HPDE6-E6E7 (cell line): ENCODE data around the gene DUSP14.
"Not testable (repeated sequence)": the region's sequence is repeated elsewhere in the genome, so short reads cannot be mapped to it uniquely, and the experiment has no call there.

ENCODE experiments used
- DNase-seq: peaks from one replicate; pipeline ENCODE4 v3.0.0; 2011; ENCODE audit warnings: missing footprints; ENCODE audit errors: extremely low spot score

The DUSP14 gene

GRCh38 chr17:37483311-37484039 is 6.2 kb upstream of the DUSP14 start:
- DNase-seq: no peak

- DNase-seq: no peak
These were observed 3.6 kb upstream of the DUSP14 start for GRCh38 chr17:37485938-37486570.

- DNase-seq: no peak
These were observed 1.6 kb upstream of the DUSP14 start for GRCh38 chr17:37488009-37488604.

GRCh38 chr17:37488607-37489196 is 989 bp upstream of the DUSP14 start:
- peak; percentile 97 for DNase-seq

- DNase-seq: no peak
These were observed 414 bp downstream of the DUSP14 start for GRCh38 chr17:37490022-37490587.

- DNase-seq: no peak
These were observed 1.2 kb downstream of the DUSP14 start for GRCh38 chr17:37490638-37491614.

- DNase-seq: no peak
These were observed 2.5 kb downstream of the DUSP14 start for GRCh38 chr17:37492167-37492566.

- DNase-seq: no peak
These were observed 3.7 kb downstream of the DUSP14 start for GRCh38 chr17:37493249-37494027.

- DNase-seq: no peak
These were observed 4.7 kb downstream of the DUSP14 start for GRCh38 chr17:37494401-37494831.

GRCh38 chr17:37494971-37495370 is 5.3 kb downstream of the DUSP14 start:
- DNase-seq: no peak

- no peak for DNase-seq
These were observed 10.7 kb downstream of the DUSP14 start for GRCh38 chr17:37500378-37500777.

- DNase-seq: no peak
These were observed 12.6 kb downstream of the DUSP14 start for GRCh38 chr17:37502009-37502936.

- no peak for DNase-seq
These were observed 13.5 kb downstream of the DUSP14 start for GRCh38 chr17:37503148-37503547.

- no peak for DNase-seq
These were observed 15.6 kb downstream of the DUSP14 start for GRCh38 chr17:37505333-37505732.

- no peak for DNase-seq
These were observed 17.0 kb downstream of the DUSP14 start for GRCh38 chr17:37506678-37507077.

GRCh38 chr17:37507111-37507510 is 17.4 kb downstream of the DUSP14 start:
- DNase-seq: no peak

GRCh38 chr17:37510056-37510455 is 20.4 kb downstream of the DUSP14 start:
- DNase-seq: no peak

- not testable (repeated sequence) for DNase-seq
These were observed 22.0 kb downstream of the DUSP14 start for GRCh38 chr17:37511642-37512041.

- no peak for DNase-seq
These were observed 22.9 kb downstream of the DUSP14 start for GRCh38 chr17:37512442-37513068.
